Thymus (tissue), 11 donors: ENCODE measurements around the gene RBFA. TPM values are rescaled to one million over a fixed set of nuclear protein-coding genes. Genes with fewer than 3 reads are reported as not detected.

Experiments
- DNase-seq, 9 donors: peaks; one replicate each; pipeline ENCODE4 v3.0.0-alpha.2; 2013; ENCODE audit warnings: low spot score in 9 of 9, low read depth in 6 of 9, missing footprints in 1 of 9
- H3K27ac ChIP-seq, 2 donors: one replicate each; pipeline ENCODE4 v1.5.1; 2013; ENCODE audit warnings: control low read depth in 1 of 2, low read depth in 1 of 2, low read length in 1 of 2, mild to moderate bottlenecking in 1 of 2, moderate library complexity in 1 of 2
- H3K27me3 ChIP-seq, 2 donors: one replicate each; pipeline ENCODE4 v1.5.1; 2013; ENCODE audit warnings: low read length in 1 of 2; ENCODE audit not compliant: control insufficient read depth in 2 of 2, insufficient read depth in 1 of 2
- H3K36me3 ChIP-seq, 2 donors: one replicate each; pipeline ENCODE4 v1.5.1; 2013; ENCODE audit warnings: low read length in 1 of 2, mild to moderate bottlenecking in 1 of 2, moderate library complexity in 1 of 2; ENCODE audit not compliant: control insufficient read depth in 2 of 2, insufficient read depth in 2 of 2
- H3K4me1 ChIP-seq, 2 donors: one replicate each; pipeline ENCODE4 v1.5.1; 2013; ENCODE audit warnings: low read length in 2 of 2; ENCODE audit not compliant: control insufficient read depth in 2 of 2, insufficient read depth in 2 of 2
- H3K4me3 ChIP-seq, 2 donors: one replicate each; pipeline ENCODE4 v1.5.1; 2013; ENCODE audit warnings: low read length in 2 of 2, control low read depth in 1 of 2, mild to moderate bottlenecking in 1 of 2
- H3K9me3 ChIP-seq, 2 donors: one replicate each; pipeline ENCODE4 v1.5.1; 2013; ENCODE audit warnings: low read length in 1 of 2, mild to moderate bottlenecking in 1 of 2; ENCODE audit not compliant: control insufficient read depth in 2 of 2, insufficient read depth in 1 of 2
- WGBS: extraction: QIAGEN DNeasy Blood & Tissue Kit; methylation state at CpG from one replicate; pipeline ENCODE4 v1.1.7; 2013; 5-methylcytosine and 5-hydroxymethylcytosine counted together
- polyA plus RNA-seq: library from polyadenylated mRNA; stranded (reverse); fragments of 200-250 nt; gene quantifications from one replicate; pipeline ENCODE4 v1.2.3, GENCODE V29; 2013
- total RNA-seq: library from RNA; stranded (reverse); fragments of 120-200 nt; gene quantifications from one replicate; pipeline ENCODE4 v1.2.4, GENCODE V29; 2013
- donor health status: healthy.

Gene RBFA
- total and polyA plus RNA-seq, 2 donors, result 16.6 to 18.6 TPM

GRCh38 chr18:80074697-80075096 lies 40.5 kb downstream of the RBFA start:
- no peak for DNase-seq
- no peak overlapping the region for H3K4me3 ChIP-seq
- H3K36me3 ChIP-seq, result no peaks in the 10 kb centered on the region
- 75% methylated on average over 8 of the region's 8 CpGs for WGBS
- H3K27me3 ChIP-seq, result no peaks in the 10 kb centered on the region
- H3K4me1 ChIP-seq, result no peaks in the 10 kb centered on the region
- no peak overlapping the region for H3K27ac ChIP-seq
- H3K9me3 ChIP-seq, result peaks cover 0 to 23% of the 10 kb centered on the region in 2 donors

DNA sequence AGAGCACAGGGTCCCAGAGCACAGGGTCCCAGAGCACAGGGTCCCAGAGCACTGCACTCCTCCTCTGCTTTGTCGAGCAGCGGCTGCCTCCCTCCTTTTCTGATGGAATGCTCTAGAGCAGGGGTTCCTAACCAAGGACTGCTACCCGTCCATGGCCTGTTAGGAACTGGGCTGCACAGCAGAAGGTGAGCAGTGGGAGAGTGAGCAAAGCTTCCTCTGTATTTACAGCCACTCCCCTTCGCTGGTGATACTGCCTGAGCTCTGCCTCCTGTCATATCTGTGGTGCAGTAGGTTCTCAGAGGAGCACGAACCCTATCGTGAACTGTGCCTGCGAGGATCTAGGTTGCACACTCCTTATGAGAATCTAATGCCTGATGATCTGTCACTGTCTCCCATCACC lies 41.7 kb downstream of the RBFA start:
- WGBS, result 98% methylated on average over 7 of the region's 7 CpGs
- H3K36me3 ChIP-seq, result no peaks in the 10 kb centered on the region
- no peak overlapping the region for H3K4me3 ChIP-seq
- H3K27ac ChIP-seq, result no peak overlapping the region
- DNase-seq, result no peak
- peaks cover 0 to 21% of the 10 kb centered on the region in 2 donors for H3K9me3 ChIP-seq
- no peaks in the 10 kb centered on the region for H3K27me3 ChIP-seq
- H3K4me1 ChIP-seq, result no peaks in the 10 kb centered on the region

DNA sequence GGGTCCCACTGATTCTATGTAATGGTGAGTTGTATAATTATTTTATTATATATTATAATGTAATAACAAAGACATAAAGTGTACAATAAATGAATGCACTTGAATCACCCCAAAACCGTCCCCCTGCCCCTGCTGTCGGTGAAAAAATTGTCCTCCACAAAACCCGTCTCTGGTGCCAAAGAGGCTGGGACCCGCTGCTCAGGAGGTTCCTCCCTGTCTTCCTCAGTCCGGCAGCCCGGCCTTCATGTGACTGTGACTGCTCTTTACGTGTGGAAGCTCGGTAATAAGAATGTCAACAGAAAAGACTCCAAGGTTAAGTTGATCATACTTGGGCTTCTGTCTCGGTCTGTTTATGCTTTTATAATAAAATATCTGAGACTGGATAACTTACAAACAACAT lies 42.1 kb downstream of the RBFA start:
- H3K9me3 ChIP-seq, result peaks cover 0 to 20% of the 10 kb centered on the region in 2 donors
- no peak for DNase-seq
- no peaks in the 10 kb centered on the region for H3K36me3 ChIP-seq
- WGBS, result 98% methylated on average over 9 of the region's 9 CpGs
- H3K27ac ChIP-seq, result no peak overlapping the region
- H3K4me1 ChIP-seq, result no peaks in the 10 kb centered on the region
- no peaks in the 10 kb centered on the region for H3K27me3 ChIP-seq
- no peak overlapping the region for H3K4me3 ChIP-seq

- no peak for DNase-seq
- WGBS, result 99% methylated on average over 21 of the region's 21 CpGs
- no peaks in the 10 kb centered on the region for H3K27me3 ChIP-seq
- H3K36me3 ChIP-seq, result no peaks in the 10 kb centered on the region
- H3K4me1 ChIP-seq, result no peaks in the 10 kb centered on the region
- H3K9me3 ChIP-seq, result peaks cover 0 to 20% of the 10 kb centered on the region in 2 donors
- no peak overlapping the region for H3K4me3 ChIP-seq
- H3K27ac ChIP-seq, result no peak overlapping the region
Measured at GRCh38 chr18:80077873-80078272, 43.6 kb downstream of the RBFA start.

Other genes starting within 250 kb of the RBFA start
- gene KCNG2, start 236.5 kb upstream of the RBFA start, total RNA-seq, result 0.19 TPM
- 0.14 TPM for gene KCNG2, start 236.5 kb upstream of the RBFA start, polyA plus RNA-seq
- gene SLC66A2, start 82.8 kb upstream of the RBFA start, total RNA-seq, result 19.9 TPM
- gene SLC66A2, start 82.8 kb upstream of the RBFA start, polyA plus RNA-seq, result 91.3 TPM
- gene HSBP1L1, start 69.8 kb upstream of the RBFA start, total RNA-seq, result 6.5 TPM
- gene HSBP1L1, start 69.8 kb upstream of the RBFA start, polyA plus RNA-seq, result 25.8 TPM
- gene TXNL4A, start 45.9 kb upstream of the RBFA start, total RNA-seq, result 120 TPM
- gene TXNL4A, start 45.9 kb upstream of the RBFA start, polyA plus RNA-seq, result 99.0 TPM
- gene ADNP2, start 74.8 kb downstream of the RBFA start, total RNA-seq, result 8.0 TPM
- gene ADNP2, start 74.8 kb downstream of the RBFA start, polyA plus RNA-seq, result 9.7 TPM
- gene PARD6G, start 213.1 kb downstream of the RBFA start, total RNA-seq, result 4.7 TPM
- 13.6 TPM for gene PARD6G, start 213.1 kb downstream of the RBFA start, polyA plus RNA-seq